ENCODE measurements around the gene SEMA5A.

DNA sequence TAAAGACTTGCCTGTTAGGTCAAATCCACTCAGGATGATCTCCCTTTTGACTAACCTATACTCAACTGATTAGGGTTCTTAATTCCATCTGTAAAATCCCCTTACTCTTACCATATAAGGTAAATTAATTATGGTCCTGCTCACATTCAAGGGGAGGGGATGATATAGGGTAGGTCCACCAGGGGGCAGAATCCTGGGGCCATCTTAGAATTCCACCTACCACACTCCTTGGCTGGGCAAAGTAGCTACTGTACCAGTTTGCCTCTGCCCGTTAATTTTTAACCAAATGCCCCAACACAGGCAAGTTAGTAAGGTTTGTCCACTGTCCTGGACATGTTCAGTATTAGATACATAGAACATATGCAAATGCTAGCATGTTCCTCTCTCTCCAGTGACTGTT, 262.4 kb downstream of the SEMA5A start:
- TF ChIP-seq EP300 (IDR thresholded peaks at IDR 0.05; ENCODE audit: borderline replicate concordance in 1 of 2, low read depth in 1 of 2, low read length in 1 of 2) (no peak), RAD21 (IDR thresholded peaks at IDR 0.05; ENCODE audit: low read length) (no peak), NRF1 (IDR thresholded peaks at IDR 0.05; ENCODE audit: low read depth, low read length) (no peak), POLR2AphosphoS5 (IDR thresholded peaks at IDR 0.05; ENCODE audit: low read depth, low read length) (no peak), GABPA (IDR thresholded peaks at IDR 0.05; ENCODE audit: low read depth) (no peak), MXI1 (IDR thresholded peaks at IDR 0.05; ENCODE audit: low read depth, low read length) (no peak), TAF1 (IDR thresholded peaks at IDR 0.05; ENCODE audit: borderline replicate concordance, low read depth, low read length) (no peak), JUND (IDR thresholded peaks at IDR 0.05) (no peak), FOXM1 (IDR thresholded peaks at IDR 0.05; ENCODE audit: low read depth) (no peak)
- TF ChIP-seq, protein P1, sequence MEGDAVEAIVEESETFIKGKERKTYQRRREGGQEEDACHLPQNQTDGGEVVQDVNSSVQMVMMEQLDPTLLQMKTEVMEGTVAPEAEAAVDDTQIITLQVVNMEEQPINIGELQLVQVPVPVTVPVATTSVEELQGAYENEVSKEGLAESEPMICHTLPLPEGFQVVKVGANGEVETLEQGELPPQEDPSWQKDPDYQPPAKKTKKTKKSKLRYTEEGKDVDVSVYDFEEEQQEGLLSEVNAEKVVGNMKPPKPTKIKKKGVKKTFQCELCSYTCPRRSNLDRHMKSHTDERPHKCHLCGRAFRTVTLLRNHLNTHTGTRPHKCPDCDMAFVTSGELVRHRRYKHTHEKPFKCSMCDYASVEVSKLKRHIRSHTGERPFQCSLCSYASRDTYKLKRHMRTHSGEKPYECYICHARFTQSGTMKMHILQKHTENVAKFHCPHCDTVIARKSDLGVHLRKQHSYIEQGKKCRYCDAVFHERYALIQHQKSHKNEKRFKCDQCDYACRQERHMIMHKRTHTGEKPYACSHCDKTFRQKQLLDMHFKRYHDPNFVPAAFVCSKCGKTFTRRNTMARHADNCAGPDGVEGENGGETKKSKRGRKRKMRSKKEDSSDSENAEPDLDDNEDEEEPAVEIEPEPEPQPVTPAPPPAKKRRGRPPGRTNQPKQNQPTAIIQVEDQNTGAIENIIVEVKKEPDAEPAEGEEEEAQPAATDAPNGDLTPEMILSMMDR (IDR thresholded peaks at IDR 0.05): peak; percentile 26
- TF ChIP-seq, protein P2, sequence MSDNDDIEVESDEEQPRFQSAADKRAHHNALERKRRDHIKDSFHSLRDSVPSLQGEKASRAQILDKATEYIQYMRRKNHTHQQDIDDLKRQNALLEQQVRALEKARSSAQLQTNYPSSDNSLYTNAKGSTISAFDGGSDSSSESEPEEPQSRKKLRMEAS (IDR thresholded peaks at IDR 0.05; ENCODE audit: low read depth): no peak
- TF ChIP-seq, protein P3, sequence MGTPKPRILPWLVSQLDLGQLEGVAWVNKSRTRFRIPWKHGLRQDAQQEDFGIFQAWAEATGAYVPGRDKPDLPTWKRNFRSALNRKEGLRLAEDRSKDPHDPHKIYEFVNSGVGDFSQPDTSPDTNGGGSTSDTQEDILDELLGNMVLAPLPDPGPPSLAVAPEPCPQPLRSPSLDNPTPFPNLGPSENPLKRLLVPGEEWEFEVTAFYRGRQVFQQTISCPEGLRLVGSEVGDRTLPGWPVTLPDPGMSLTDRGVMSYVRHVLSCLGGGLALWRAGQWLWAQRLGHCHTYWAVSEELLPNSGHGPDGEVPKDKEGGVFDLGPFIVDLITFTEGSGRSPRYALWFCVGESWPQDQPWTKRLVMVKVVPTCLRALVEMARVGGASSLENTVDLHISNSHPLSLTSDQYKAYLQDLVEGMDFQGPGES (IDR thresholded peaks at IDR 0.05; ENCODE audit: low read depth, low read length): no peak
- TF ChIP-seq, protein P4, sequence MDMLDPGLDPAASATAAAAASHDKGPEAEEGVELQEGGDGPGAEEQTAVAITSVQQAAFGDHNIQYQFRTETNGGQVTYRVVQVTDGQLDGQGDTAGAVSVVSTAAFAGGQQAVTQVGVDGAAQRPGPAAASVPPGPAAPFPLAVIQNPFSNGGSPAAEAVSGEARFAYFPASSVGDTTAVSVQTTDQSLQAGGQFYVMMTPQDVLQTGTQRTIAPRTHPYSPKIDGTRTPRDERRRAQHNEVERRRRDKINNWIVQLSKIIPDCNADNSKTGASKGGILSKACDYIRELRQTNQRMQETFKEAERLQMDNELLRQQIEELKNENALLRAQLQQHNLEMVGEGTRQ (IDR thresholded peaks at IDR 0.05; ENCODE audit: borderline replicate concordance, low read depth, low read length): no peak
